PC-9 (cell line): ENCODE measurements around the gene PSG4. TPM values are rescaled to one million over a fixed set of nuclear protein-coding genes. Genes with fewer than 3 reads are reported as not detected.
"Not testable (repeated sequence)": the region's sequence is repeated elsewhere in the genome, so short reads cannot be mapped to it uniquely, and the experiment has no call there.

Experiments used
- BruUV-seq: library from RNA; stranded (reverse); fragments of 400-500 nt; replicated peaks from 2 replicates; lab custom pipeline; 2021; lab: Mats Ljungman, UMichigan
- CTCF ChIA-PET: fragments of 300-600 bp; sonication (Branson Sonifier 250); formaldehyde crosslinking; loops from one replicate; lab custom pipeline; 2022; ENCODE audit warnings: antibody characterized with exemption; lab: Charles Lee
- POLR2A ChIA-PET: fragments of 300-600 bp; sonication (Branson Sonifier 250); formaldehyde crosslinking; loops from one replicate; lab custom pipeline; 2022; ENCODE audit warnings: antibody characterized with exemption; ENCODE audit not compliant: unreplicated experiment; lab: Charles Lee
- DNase-seq, 2 experiments: peaks; one replicate each; pipeline versions ENCODE4 v3.0.0 to v3.0.0-alpha.2; 2015 to 2022; ENCODE audit warnings: mixed read lengths in 1 of 2
- H2AFZ ChIP-seq: fragments of 200-600 bp; sonication (generic); 2 replicates; pipeline ENCODE4 v1.8.1; 2017; ENCODE audit warnings: antibody characterized with exemption
- H3F3A ChIP-seq: fragments of 200-600 bp; sonication (generic); 2 replicates; pipeline ENCODE4 v1.8.1; 2017; ENCODE audit warnings: antibody characterized with exemption, mild to moderate bottlenecking, low read depth; ENCODE audit not compliant: insufficient read depth
- H3K27ac ChIP-seq: fragments of 200-600 bp; sonication (generic); 2 replicates; pipeline ENCODE4 v1.6.1; 2016; ENCODE audit warnings: mixed run types
- H3K27me3 ChIP-seq: fragments of 200-600 bp; sonication (generic); 2 replicates; pipeline ENCODE4 v1.6.1; 2016; ENCODE audit warnings: low read depth, mixed run types; ENCODE audit not compliant: insufficient read depth
- H3K36me3 ChIP-seq: fragments of 200-600 bp; sonication (generic); 2 replicates; pipeline ENCODE4 v1.6.1; 2016; ENCODE audit warnings: low read depth, mixed run types
- H3K4me1 ChIP-seq: fragments of 200-600 bp; sonication (generic); replicated peaks from 2 replicates; pipeline ENCODE4 v1.6.1; 2016; ENCODE audit warnings: mixed run types; ENCODE audit not compliant: insufficient read depth
- H3K4me2 ChIP-seq: fragments of 200-600 bp; sonication (generic); 2 replicates; pipeline ENCODE4 v1.6.1; 2017; ENCODE audit warnings: mixed run types
- H3K4me3 ChIP-seq: fragments of 200-600 bp; sonication (generic); 2 replicates; pipeline ENCODE4 v1.6.1; 2016; ENCODE audit warnings: mixed run types
- H3K79me2 ChIP-seq: fragments of 200-600 bp; sonication (generic); 2 replicates; pipeline ENCODE4 v1.6.1; 2017; ENCODE audit warnings: low read depth, mixed run types
- H3K9me2 ChIP-seq: fragments of 200-600 bp; sonication (generic); 2 replicates; pipeline ENCODE4 v1.8.1; 2017; ENCODE audit warnings: mild to moderate bottlenecking; ENCODE audit not compliant: insufficient read depth
- H3K9me3 ChIP-seq: fragments of 200-600 bp; sonication (generic); 2 replicates; pipeline ENCODE4 v1.8.1; 2016; ENCODE audit warnings: low read depth; ENCODE audit not compliant: insufficient read depth
- H4K20me1 ChIP-seq: fragments of 200-600 bp; sonication (generic); 2 replicates; pipeline ENCODE4 v1.8.1; 2017; ENCODE audit not compliant: insufficient read depth
- EZH2 ChIP-seq: fragments of 200-600 bp; sonication (generic); IDR thresholded peaks from 2 replicates; pipeline ENCODE4 v1.8.0; 2017; ENCODE audit warnings: antibody characterized with exemption, low read depth
- intact Hi-C: fragments of 100-400 bp; cut with micrococcal nuclease; formaldehyde crosslinking; loops from one replicate; pipeline ENCODE4 v1.10.0; 2022; ENCODE audit not compliant: unreplicated experiment
- total RNA-seq: library from RNA; stranded (reverse); gene quantifications from 2 replicates; pipeline ENCODE4 v1.2.3, GENCODE V29; 2021
- TF ChIP-seq, protein P1 (sequence below): fragments of 200-600 bp; sonication (generic); conservative IDR thresholded peaks from 2 replicates; pipeline ENCODE4 v1.6.1; 2017; ENCODE audit warnings: mixed run types, antibody characterized with exemption, mild to moderate bottlenecking, moderate library complexity

Gene PSG4
- total RNA-seq, 1 experiment from 2014 or later = 0.24 TPM

DNA sequence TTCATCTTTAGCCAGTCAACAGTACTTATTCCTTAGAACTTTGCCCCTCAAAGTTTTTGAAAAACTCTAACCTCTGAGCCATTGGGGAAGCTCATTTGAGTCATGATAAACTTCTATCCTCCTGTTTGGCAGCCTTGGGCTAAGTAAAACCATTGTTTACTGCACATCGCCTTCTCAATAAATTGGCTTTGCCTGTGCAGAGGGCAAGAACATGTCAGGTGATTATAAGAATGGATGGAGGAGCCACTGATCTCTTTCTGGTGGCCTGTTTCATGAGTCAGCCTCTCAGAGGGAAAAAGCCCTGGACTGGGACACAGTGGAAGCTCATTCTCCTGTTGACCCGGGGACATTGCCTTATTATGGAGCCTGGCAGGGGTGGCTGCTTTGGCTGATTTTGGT is 19.4 kb upstream of the PSG4 start:
- H3F3A ChIP-seq = no peaks in the 10 kb centered on the region
- H3K9me2 ChIP-seq = no peaks in the 10 kb centered on the region
- no peaks in the 10 kb centered on the region for H3K36me3 ChIP-seq
- TF ChIP-seq EZH2 = no peak
- TF ChIP-seq, protein P1, sequence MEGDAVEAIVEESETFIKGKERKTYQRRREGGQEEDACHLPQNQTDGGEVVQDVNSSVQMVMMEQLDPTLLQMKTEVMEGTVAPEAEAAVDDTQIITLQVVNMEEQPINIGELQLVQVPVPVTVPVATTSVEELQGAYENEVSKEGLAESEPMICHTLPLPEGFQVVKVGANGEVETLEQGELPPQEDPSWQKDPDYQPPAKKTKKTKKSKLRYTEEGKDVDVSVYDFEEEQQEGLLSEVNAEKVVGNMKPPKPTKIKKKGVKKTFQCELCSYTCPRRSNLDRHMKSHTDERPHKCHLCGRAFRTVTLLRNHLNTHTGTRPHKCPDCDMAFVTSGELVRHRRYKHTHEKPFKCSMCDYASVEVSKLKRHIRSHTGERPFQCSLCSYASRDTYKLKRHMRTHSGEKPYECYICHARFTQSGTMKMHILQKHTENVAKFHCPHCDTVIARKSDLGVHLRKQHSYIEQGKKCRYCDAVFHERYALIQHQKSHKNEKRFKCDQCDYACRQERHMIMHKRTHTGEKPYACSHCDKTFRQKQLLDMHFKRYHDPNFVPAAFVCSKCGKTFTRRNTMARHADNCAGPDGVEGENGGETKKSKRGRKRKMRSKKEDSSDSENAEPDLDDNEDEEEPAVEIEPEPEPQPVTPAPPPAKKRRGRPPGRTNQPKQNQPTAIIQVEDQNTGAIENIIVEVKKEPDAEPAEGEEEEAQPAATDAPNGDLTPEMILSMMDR = no peak
- intact Hi-C loops = no loop called here
- H4K20me1 ChIP-seq = no peaks in the 10 kb centered on the region
- ChIA-PET CTCF (interaction anchor here (0.5 kb wide), 1 partner anchor 22 kb away, joined by 3 read pairs; no protein-coding TSS in a partner anchor), POLR2A (no interaction called here)
- no peak overlapping the region for H3K27ac ChIP-seq
- no peaks in the 10 kb centered on the region for H3K4me1 ChIP-seq
- no peak overlapping the region for H3K4me3 ChIP-seq
- BruUV-seq = no TSS peak
- no peak for DNase-seq
- no peak overlapping the region for H3K4me2 ChIP-seq
- H3K79me2 ChIP-seq = no peaks in the 10 kb centered on the region
- no peaks in the 10 kb centered on the region for H3K9me3 ChIP-seq
- H2AFZ ChIP-seq = no peak overlapping the region
- H3K27me3 ChIP-seq = no peaks in the 10 kb centered on the region

DNA sequence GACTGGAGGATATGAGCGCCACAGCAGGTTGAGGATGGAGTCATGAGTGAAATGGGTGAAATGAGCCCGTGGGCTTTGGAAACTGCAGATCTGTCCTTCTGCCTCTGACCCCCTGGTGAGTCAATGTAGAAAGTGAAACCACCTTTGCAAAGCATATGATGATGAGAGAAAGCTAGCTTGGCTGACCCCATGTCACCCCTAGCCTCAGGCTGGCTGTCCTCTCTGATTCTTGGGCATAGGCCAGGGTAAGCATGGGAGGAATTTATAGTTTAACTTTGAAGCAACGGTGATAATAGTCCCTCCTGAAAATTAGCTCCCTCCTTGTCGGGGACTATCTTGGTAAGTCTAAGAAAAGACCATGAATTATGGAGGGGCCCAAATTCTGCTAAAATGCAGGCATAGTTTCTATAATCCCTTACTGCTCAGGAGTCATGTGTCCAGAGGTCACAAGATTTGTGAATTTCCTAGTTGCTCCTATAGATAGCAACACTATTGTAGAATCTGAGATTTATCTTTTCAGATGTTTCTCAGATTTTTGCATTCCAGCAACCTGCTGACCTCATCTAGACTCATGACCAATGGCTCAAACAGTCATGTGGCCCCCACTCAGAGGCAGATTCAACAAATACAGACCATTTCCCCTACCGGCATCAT is 18.9 kb upstream of the PSG4 start:
- BruUV-seq, DNase-seq, POLR2A ChIA-PET, H3K36me3 ChIP-seq, H3K27ac ChIP-seq, H3K9me2 ChIP-seq, H4K20me1 ChIP-seq, H3K4me3 ChIP-seq, intact Hi-C loops, H3F3A ChIP-seq, H3K27me3 ChIP-seq, H3K79me2 ChIP-seq, H3K4me2 ChIP-seq, H2AFZ ChIP-seq, H3K9me3 ChIP-seq, H3K4me1 ChIP-seq: not testable (repeated sequence)
- CTCF ChIA-PET = interaction anchor here (0.5 kb wide), 1 partner anchor 22 kb away, joined by 3 read pairs; no protein-coding TSS in a partner anchor

DNA sequence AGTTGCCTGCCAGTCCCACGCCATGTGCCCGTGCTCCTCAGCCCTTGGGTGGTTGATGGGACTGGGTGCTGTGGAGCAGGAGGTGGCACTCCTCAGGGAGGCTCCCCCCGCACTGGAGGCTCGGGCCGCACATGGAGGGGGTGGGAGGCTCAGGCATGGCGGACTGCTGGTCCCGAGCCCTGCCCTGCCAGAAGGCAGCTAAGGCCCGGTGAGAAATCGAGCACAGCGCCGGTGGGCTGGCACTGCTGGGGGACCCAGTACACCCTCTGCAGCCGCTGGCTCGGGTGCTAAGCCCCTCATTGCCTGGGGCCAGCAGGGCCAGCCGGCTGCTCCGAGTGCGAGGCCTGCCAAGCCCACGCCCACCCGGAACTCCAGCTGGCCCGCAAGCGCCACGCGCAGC is 16.5 kb upstream of the PSG4 start:
- H3K4me1 ChIP-seq, DNase-seq, H3K79me2 ChIP-seq, H2AFZ ChIP-seq, CTCF ChIA-PET, H3K4me2 ChIP-seq, H3K9me3 ChIP-seq, POLR2A ChIA-PET, H4K20me1 ChIP-seq, H3K27ac ChIP-seq, intact Hi-C loops, H3K4me3 ChIP-seq, H3K27me3 ChIP-seq, H3F3A ChIP-seq, H3K36me3 ChIP-seq, H3K9me2 ChIP-seq, BruUV-seq: not testable (repeated sequence)

DNA sequence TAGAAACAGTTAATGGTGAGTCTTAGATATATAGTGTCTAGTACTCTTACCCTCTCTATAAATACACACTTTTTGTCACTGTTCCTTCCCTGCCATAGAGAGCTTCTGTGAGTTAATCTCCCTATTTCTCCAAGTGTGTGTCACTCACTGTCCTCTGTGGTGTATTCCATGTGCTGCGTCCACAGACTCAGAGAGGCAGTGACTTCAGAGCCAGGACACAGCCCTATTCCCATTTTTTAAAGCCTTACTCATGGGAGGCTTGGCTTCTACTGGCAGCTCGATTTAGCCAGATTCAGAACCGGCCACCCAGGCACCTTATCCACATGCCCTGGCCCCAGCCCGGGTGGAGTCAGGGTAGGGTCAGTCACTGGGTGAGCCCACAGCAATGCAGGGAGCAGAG is 13.7 kb upstream of the PSG4 start:
- H3K27me3 ChIP-seq, H3K9me3 ChIP-seq, H3K4me1 ChIP-seq, H3K4me3 ChIP-seq, BruUV-seq, CTCF ChIA-PET, H3K27ac ChIP-seq, DNase-seq, H3K4me2 ChIP-seq, intact Hi-C loops, H3K79me2 ChIP-seq, POLR2A ChIA-PET, H3K9me2 ChIP-seq, H3F3A ChIP-seq, H3K36me3 ChIP-seq, H4K20me1 ChIP-seq, H2AFZ ChIP-seq: not testable (repeated sequence)

DNA sequence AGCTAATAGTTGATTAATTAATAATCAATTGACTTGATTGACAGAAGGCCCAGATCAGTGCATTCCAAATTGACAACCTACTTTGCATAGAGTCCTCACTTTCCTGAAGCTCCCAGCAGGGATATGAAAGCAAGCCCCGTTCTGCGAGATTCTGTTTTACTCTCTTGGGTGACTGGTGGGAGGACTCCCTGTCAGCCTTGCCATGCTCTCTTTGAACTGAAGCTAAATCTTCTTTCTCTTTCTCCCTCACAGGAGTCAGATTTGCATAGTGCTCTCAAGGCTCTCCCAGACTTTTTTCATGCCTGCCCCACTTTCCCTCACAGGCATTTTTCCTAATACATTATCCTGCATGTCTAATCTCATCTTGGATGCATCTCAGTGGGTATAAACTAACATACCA is 10.4 kb upstream of the PSG4 start:
- H3K79me2 ChIP-seq, CTCF ChIA-PET, H3K27ac ChIP-seq, H3K9me3 ChIP-seq, H2AFZ ChIP-seq, DNase-seq, H3K4me1 ChIP-seq, H3K4me2 ChIP-seq, POLR2A ChIA-PET, H3F3A ChIP-seq, H3K4me3 ChIP-seq, BruUV-seq, H3K27me3 ChIP-seq, H3K36me3 ChIP-seq, H3K9me2 ChIP-seq, intact Hi-C loops, H4K20me1 ChIP-seq: not testable (repeated sequence)
